ENCODE data around the gene OLFM1.

Gene OLFM1

DNA sequence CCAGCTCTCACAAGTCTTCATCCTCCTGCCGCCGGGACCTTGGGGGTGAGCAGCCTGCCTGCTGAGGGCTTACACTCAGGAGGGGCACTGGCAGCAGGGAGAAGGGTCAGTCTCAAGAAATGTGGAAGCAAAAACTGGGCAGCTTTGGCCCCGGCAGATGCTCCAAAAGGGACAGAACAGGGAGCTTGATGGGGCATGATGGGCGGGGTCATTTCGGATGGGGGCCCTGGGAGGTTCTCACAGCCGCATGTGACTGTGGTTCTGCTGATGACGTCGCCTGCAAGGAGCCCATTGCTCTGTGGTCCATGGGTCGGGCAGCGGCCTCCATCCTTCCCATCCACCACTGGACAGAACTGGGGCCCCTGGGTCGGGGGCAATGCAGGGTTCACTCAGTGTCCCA, 76.6 kb downstream of the OLFM1 start:
- Histone ChIP-seq H3K9me3 (ENCODE audit: control insufficient read depth, low read length) (no peaks in the 10 kb centered on the region), H3K27me3 (replicated peaks; ENCODE audit: control insufficient read depth, insufficient read depth, low read length) (peaks cover 28% of the 10 kb centered on the region), H3K36me3 (ENCODE audit: control insufficient read depth, insufficient read depth, low read length, severe bottlenecking) (no peaks in the 10 kb centered on the region), H3K4me3 (ENCODE audit: low read length) (no peak overlapping the region), H3K9ac (ENCODE audit: low read length) (no peak overlapping the region), H3K4me1 (ENCODE audit: control insufficient read depth, insufficient read depth, low read length) (no peaks in the 10 kb centered on the region)
- DNase-seq (ENCODE audit: low read depth) = no peak

DNA sequence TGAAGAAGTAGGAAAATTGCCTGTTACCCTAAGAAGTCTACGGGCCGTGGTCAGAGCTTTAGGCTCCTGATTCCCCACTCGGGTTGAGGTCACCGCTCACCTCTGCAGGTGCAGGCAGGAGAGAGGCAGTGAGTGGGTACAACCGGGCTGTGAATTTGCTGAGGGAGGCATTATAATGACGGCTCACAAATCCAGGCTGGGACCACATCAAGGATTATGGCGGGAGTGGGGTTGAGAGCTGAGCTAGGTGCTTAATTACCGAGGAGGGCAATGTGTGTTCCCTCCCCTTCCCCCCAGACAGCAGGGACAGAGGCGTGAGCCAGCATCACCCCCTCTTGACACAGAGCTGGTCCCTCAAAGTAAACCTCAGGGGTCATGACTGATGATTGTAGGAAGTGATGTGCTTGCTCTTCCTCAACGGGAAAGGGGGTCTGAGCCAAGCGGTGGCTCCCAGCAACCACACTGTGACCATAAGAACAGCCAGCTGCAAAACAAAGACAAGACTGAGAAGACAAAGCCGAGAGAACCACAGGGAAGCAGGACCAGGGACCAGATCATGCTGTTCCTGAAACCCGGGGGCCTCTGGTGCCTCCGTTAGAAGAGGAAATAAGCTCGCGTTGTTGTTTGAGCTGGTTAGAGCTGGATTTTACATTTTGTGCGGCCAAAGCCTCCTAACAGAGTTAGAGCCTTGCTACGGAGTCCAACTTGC, 77.7 kb downstream of the OLFM1 start:
- Histone ChIP-seq H3K4me3 (ENCODE audit: low read length) (no peak overlapping the region), H3K9me3 (ENCODE audit: control insufficient read depth, low read length) (no peaks in the 10 kb centered on the region), H3K36me3 (ENCODE audit: control insufficient read depth, insufficient read depth, low read length, severe bottlenecking) (no peaks in the 10 kb centered on the region), H3K27me3 (replicated peaks; ENCODE audit: control insufficient read depth, insufficient read depth, low read length) (peaks cover 30% of the 10 kb centered on the region), H3K9ac (ENCODE audit: low read length) (no peak overlapping the region), H3K4me1 (ENCODE audit: control insufficient read depth, insufficient read depth, low read length) (no peaks in the 10 kb centered on the region)
- no peak for DNase-seq (ENCODE audit: low read depth)

DNA sequence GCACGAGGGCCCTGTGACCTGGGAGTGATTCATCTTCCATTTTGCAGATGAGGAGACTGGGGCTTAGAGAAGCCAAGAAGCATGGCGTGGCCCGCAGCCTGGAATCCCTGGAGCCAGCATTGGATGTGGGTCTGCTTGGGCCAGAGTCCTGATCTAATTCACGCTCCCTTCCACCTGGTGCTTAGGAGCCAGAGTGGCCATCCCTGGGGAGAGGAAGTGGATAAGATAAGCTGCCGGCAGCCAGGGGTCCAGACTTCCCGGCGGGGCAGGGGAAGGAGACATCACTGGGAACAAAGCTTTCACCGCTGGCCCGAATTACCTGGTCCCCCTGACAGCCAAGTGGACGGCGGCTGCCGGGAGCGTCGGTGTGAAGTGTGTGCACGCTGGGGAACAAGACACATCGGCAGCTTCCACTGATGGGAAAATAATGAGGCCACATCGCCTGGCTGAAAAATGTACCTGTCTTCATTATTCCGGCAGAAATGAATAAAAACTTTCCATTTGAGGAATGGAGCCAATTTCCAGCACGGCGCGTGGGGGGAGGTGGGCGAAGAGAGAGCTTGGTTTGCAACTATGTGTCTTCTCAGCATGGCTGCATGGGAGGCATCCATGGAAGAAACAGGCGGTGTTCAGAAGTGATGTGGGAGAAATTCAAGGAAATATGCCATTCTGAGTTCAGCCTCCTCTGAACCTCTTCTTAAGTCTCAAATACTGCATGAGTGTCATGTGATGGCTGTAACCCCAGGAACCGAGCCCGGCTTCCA, 78.5 kb downstream of the OLFM1 start:
- Histone ChIP-seq H3K9ac (ENCODE audit: low read length) (no peak overlapping the region), H3K4me3 (ENCODE audit: low read length) (no peak overlapping the region), H3K4me1 (ENCODE audit: control insufficient read depth, insufficient read depth, low read length) (no peaks in the 10 kb centered on the region), H3K36me3 (ENCODE audit: control insufficient read depth, insufficient read depth, low read length, severe bottlenecking) (no peaks in the 10 kb centered on the region), H3K27me3 (replicated peaks; ENCODE audit: control insufficient read depth, insufficient read depth, low read length) (peaks cover 34% of the 10 kb centered on the region), H3K9me3 (ENCODE audit: control insufficient read depth, low read length) (no peaks in the 10 kb centered on the region)
- DNase-seq (ENCODE audit: low read depth) = no peak

DNA sequence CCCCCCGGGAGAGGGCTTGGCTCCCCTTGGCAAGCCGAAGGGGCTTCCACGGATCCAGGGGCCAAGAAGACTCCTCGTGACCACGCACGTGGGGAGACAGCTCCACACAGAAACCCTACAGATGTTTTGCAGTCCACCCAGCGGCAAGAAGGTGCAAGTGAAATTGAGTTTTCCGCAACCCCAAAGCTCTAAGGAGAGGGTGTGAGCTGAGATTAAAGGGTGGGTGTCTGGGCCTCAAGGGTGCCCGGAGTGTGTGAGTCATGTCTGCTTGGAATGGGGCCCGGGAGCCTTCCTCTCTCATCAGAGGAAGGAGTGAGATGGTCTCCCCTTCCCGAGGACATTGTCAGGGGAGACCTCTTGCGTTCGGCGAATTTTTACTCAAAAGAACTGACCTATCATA, 79.1 kb downstream of the OLFM1 start:
- Histone ChIP-seq H3K9ac (ENCODE audit: low read length) (no peak overlapping the region), H3K27me3 (replicated peaks; ENCODE audit: control insufficient read depth, insufficient read depth, low read length) (peaks cover 34% of the 10 kb centered on the region), H3K4me1 (ENCODE audit: control insufficient read depth, insufficient read depth, low read length) (no peaks in the 10 kb centered on the region), H3K9me3 (ENCODE audit: control insufficient read depth, low read length) (no peaks in the 10 kb centered on the region), H3K36me3 (ENCODE audit: control insufficient read depth, insufficient read depth, low read length, severe bottlenecking) (no peaks in the 10 kb centered on the region), H3K4me3 (ENCODE audit: low read length) (no peak overlapping the region)
- DNase-seq (ENCODE audit: low read depth) = no peak

DNA sequence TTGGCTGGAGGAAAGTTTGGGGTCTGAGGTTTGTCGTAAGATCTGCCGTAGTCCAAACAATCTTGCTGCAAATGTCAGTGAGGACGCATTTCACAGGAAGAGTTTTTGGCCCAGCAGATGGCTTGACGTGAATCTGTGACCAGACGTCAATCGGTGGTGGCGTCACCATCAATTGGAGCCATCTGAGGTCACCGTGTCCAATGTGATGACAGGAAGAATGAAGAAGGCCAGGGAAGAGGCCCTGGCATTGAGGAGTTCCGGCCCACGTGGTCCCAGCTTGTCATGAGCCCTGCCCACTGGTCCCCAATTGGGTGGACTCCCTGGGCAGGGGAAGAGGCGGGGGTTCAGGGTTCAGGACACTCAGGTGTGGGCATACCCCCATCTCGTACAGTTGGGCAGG, 79.9 kb downstream of the OLFM1 start:
- DNase-seq (ENCODE audit: low read depth) = no peak
- no peak overlapping the region for H3K4me3 ChIP-seq (ENCODE audit: low read length)
- H3K27me3 ChIP-seq (replicated peaks; ENCODE audit: control insufficient read depth, insufficient read depth, low read length) = peaks cover 41% of the 10 kb centered on the region
- H3K4me1 ChIP-seq (ENCODE audit: control insufficient read depth, insufficient read depth, low read length) = no peaks in the 10 kb centered on the region
- H3K9ac ChIP-seq (ENCODE audit: low read length) = no peak overlapping the region
- H3K36me3 ChIP-seq (ENCODE audit: control insufficient read depth, insufficient read depth, low read length, severe bottlenecking) = no peaks in the 10 kb centered on the region
- H3K9me3 ChIP-seq (ENCODE audit: control insufficient read depth, low read length) = no peaks in the 10 kb centered on the region

- Histone ChIP-seq H3K9me3 (ENCODE audit: control insufficient read depth, low read length) (no peaks in the 10 kb centered on the region), H3K36me3 (ENCODE audit: control insufficient read depth, insufficient read depth, low read length, severe bottlenecking) (no peaks in the 10 kb centered on the region), H3K4me1 (ENCODE audit: control insufficient read depth, insufficient read depth, low read length) (no peaks in the 10 kb centered on the region), H3K27me3 (replicated peaks; ENCODE audit: control insufficient read depth, insufficient read depth, low read length) (peaks cover 44% of the 10 kb centered on the region), H3K4me3 (ENCODE audit: low read length) (no peak overlapping the region), H3K9ac (ENCODE audit: low read length) (no peak overlapping the region)
- DNase-seq (ENCODE audit: low read depth) = no peak
Measured at GRCh38 chr9:135167849-135168655, 80.6 kb downstream of the OLFM1 start.

GRCh38 chr9:135169709-135170226, 82.3 kb downstream of the OLFM1 start:
- H3K4me3 ChIP-seq (ENCODE audit: low read length) = no peak overlapping the region
- no peaks in the 10 kb centered on the region for H3K36me3 ChIP-seq (ENCODE audit: control insufficient read depth, insufficient read depth, low read length, severe bottlenecking)
- H3K9ac ChIP-seq (ENCODE audit: low read length) = no peak overlapping the region
- peaks cover 43% of the 10 kb centered on the region for H3K27me3 ChIP-seq (replicated peaks; ENCODE audit: control insufficient read depth, insufficient read depth, low read length)
- no peaks in the 10 kb centered on the region for H3K4me1 ChIP-seq (ENCODE audit: control insufficient read depth, insufficient read depth, low read length)
- H3K9me3 ChIP-seq (ENCODE audit: control insufficient read depth, low read length) = no peaks in the 10 kb centered on the region
- no peak for DNase-seq (ENCODE audit: low read depth)

DNA sequence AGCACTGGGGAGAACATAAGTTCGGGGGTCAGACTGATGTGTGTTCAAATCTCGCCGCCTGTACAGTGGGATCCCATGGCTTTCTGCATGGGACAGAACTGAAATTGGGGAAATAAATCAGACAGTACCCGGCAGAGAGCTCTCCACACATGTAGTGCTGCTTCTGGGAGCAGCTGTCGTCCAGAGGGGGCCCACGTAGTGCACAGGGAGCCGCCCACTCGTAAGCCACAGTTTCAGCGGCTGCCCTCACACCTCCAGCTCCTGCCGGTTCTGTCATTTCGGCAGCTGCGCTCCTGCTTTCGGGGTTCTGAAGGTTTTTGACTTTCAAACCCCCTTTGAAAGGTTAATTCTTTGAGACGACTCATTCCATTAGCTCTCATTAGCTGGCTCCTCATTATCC, 83.1 kb downstream of the OLFM1 start:
- Histone ChIP-seq H3K4me3 (ENCODE audit: low read length) (no peak overlapping the region), H3K9ac (ENCODE audit: low read length) (no peak overlapping the region), H3K9me3 (ENCODE audit: control insufficient read depth, low read length) (no peaks in the 10 kb centered on the region), H3K36me3 (ENCODE audit: control insufficient read depth, insufficient read depth, low read length, severe bottlenecking) (no peaks in the 10 kb centered on the region), H3K4me1 (ENCODE audit: control insufficient read depth, insufficient read depth, low read length) (no peaks in the 10 kb centered on the region), H3K27me3 (replicated peaks; ENCODE audit: control insufficient read depth, insufficient read depth, low read length) (peaks cover 43% of the 10 kb centered on the region)
- DNase-seq (ENCODE audit: low read depth) = no peak

Measured in adipocyte (in vitro differentiated cells).